Inflammatory macrophage treated with lipopolysaccharide for 1 hour (primary cell): ENCODE data around the gene ISG20.
A peak's percentile ranks its signal among the peaks of the same experiment; 100 is the strongest.

Source experiments
- DNase-seq, 2 donors: peaks; one replicate each; pipeline ENCODE4 v3.0.0-alpha.2; 2020 to 2022

ISG20 gene

DNA sequence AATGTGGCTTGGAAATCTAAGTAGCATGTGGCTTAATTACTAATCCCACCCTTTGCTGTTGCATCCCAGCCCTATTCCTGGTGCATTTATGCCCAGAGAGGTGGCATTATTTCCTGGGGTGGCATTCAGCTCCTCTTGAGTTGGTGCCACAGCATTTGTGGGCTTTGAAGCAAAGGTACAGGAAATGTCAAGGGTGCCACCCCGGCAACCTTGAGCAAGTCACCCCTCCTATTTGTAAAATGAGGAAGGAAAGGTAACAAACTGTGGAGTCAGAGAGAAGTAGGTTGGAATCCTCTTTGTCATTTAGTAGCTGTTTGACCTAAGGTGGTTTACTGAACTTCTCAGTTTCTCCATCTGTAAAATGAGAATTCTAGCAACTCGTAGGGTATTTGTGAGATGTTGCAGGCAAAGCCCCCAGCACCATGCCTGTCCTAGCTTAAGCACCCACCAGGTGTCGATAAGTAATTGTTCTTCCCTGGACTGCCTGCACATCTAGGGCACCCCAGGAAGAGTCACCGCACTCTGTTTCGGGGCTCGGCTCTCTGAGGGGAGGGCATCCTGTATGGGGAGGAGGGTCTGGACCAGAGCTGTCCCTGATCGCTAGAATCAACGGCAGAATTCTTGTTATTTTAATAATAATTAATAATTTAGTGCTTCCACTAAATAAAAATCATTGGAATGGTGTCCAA lies 17.1 kb downstream of the ISG20 start:
- no peak for DNase-seq

GRCh38 chr15:88656760-88657221 lies 18.0 kb downstream of the ISG20 start:
- DNase-seq = no peak

GRCh38 chr15:88657326-88658069 lies 18.7 kb downstream of the ISG20 start:
- peak in 1 of 2 donors; percentile 24 for DNase-seq

DNA sequence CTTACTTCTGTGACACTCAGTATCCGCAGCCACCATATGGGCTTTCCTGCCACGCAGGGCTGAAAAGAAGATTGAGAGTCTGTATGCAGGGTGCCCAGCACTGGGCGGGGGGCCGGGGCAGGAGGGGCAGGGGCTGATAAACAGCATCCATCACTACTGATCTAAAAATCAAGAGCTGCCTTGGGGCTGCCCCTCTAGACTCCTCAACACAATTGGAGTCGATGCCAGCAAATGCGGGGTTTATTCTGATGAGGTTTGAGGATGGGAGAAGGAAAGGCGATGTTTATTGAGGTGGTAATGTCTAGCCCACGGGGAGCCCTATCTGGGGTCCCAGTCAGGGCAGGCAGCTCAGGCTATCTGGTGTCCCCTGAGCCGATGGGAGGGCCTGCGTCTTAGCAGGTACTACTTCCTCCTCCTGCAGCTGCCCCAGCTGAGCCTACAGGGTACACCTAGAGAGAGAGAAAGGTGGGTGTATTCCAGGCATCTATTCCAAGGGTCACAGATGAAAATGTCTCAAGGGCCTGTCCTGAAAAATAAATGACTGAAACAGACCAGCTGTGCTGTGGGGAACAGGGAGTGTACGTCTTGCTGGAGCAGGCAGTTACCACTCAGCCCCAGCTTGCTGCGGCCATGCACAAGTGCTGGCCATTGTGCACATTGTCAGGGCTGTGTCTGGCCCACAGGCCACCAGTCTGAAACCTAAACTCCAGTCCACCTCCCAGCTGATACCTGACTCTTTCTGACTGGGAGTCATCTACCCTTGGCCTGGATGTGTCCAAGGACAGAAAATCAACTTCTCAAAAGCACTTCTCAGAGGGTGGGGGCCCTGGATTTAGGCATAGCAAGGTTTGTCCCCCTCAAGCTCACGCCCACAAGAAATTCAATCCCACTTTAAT lies 19.5 kb downstream of the ISG20 start:
- no peak for DNase-seq

DNA sequence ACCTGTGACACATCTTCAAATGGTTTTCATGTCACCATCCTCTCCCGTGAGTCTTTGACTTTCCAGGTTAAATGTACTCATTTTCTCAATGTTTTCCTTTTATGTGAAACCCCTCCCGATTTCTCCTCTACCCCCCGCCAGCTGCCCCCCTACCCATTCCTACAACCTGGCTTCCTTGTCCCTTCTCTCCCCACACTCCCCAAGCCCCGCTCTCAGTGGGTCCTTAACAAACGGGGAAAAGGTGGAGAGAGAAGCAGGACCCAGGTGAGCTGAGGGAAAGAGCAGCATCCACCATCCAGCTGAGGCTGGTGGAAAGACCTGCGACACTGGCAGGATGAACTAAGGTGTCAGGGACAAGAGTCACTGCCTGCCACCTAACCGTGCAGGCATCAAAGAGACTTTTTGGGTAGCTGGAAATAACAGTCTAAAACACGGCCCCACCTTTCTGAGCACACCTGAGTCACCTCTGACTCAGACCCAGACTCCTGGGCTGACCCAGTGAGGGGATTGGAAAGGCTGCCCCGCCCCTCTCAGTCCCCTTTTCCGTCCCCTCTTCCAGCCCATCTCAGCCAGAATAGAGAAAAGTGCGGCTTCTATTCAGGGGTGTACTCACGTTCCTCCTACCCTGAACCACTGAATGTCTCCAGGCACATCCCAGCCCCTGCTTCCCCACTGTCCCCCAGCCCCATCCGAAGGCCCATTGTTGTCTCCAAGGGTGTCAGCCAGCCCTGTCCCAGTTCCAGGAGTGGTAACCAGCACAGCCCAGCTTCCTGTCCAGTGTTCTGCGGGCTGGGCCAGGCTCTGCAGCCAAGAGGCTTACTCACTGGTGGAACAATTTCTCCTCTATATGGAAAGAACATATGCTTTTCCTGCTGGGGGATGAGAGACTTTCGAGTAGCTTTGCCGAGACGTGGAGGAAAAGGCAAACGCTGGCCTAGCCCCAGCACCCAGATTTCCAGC lies 20.4 kb downstream of the ISG20 start:
- no peak for DNase-seq

GRCh38 chr15:88661041-88661700 lies 22.4 kb downstream of the ISG20 start:
- DNase-seq = no peak

- DNase-seq = no peak
Observed at GRCh38 chr15:88661761-88662556, 23.1 kb downstream of the ISG20 start.

- DNase-seq = no peak
Observed at GRCh38 chr15:88663141-88663621, 24.4 kb downstream of the ISG20 start.

- DNase-seq = peak in 1 of 2 donors; percentile 22
Observed at GRCh38 chr15:88664151-88664778, 25.4 kb downstream of the ISG20 start.

DNA sequence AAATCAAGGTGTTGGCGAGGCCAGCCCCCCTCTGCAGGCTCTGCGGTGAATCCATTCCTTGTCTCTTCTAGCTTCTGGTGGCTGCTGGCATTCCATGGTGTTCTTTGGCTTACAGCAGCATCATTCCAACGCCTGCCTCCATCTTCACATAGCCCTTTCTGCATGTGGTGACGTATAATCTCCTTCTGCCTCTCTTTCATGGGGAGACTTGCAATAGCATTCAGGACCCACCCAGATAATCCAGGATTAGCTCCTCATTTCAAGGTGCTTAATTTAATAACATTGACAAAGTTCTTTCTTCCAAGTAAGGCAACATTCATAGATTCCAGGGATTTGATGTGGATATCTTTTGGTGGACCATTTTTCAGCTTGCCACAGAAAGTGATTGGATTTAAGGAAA lies 35.8 kb downstream of the ISG20 start:
- DNase-seq = no peak

- no peak for DNase-seq
Observed at GRCh38 chr15:88678755-88679154, 39.9 kb downstream of the ISG20 start.

DNA sequence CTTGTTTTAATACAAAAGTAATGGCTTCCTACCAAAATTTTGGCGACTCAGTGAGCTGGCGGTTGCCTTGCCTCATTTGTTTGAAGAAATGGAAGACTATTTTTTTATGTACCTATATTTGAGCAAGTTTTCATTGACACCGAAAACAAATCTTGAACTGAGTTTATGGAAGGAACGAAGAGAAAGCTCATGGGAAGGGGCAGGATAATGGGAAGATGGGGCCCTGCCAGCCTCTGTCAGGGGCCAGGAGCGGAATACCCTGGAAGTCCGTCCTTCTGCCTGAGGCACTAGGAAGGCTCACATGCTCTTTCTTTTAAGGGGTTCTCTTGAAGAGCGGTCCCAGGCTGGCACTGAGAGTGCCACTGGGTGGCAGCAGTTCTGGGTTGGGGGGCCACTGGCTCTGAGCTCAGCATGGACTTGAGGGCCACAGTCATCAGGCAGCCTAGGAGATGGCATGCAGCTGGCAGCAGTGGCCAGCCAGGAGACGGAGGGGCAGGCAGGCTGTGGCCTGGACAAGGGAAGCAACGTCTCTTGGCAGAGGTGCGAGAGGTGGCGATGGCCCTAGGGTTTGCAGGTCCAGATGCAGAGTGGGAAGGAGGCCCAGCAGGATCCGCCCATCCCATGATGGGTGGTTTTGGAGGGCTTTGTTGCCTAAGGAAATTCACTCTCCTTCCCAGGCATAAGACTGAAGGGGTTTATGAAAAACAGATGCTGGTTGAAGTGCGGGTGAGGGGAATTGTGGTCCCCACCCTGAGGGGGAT lies 41.6 kb downstream of the ISG20 start:
- no peak for DNase-seq

DNA sequence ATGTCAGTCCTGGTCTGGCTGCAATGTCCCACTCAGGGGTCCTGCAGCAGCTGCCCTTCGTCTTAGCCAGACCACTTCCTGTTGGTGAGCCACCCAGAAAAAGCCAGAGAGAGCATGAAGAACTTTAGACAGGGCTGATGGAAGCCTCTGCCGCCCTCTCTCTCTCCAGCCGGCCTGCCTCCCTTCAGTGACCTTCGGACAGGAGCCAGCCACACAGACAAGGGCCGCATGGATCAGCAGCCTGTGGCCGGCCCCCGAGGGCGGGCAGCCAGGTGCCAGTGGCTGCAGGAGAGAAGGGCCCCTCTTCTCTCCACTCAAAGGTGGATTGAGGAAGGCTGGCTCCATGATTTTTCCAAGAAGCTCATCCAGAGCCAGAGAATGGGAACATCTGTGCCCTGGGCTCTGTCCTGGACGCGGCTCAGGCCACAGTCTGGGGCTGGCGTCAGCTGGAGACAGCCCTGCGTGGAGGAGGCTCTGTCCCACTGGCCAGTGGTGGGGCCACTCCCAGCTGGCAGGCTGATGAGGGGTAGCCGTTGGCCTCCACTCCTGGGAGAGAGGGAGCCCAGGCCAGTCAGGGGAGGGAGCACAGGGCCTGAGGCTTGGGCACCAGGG lies 42.9 kb downstream of the ISG20 start:
- DNase-seq = no peak

GRCh38 chr15:88684345-88684744 lies 45.5 kb downstream of the ISG20 start:
- no peak for DNase-seq

- no peak for DNase-seq
Observed at GRCh38 chr15:88686166-88686565, 47.4 kb downstream of the ISG20 start.

GRCh38 chr15:88688394-88688933 lies 49.6 kb downstream of the ISG20 start:
- DNase-seq = no peak

DNA sequence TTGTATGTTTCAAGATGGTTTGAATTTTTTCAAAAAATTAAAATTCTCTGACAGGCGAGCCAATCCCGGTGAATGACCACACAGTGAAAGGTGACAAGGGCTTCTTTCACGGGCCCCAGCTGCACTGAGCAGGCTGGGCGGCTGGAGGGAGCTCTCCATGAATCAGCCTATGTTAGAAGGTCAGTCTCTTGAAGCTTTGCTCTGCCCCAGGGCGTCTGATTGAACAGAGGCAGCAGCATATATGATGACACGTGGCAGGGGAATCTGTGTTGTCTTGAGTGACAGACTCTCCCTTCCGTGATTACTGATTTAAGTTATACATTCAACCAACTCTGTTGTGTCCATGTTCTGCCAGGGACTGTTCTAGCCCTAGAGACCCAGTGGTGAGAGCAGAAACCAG lies 51.5 kb downstream of the ISG20 start:
- no peak for DNase-seq

GRCh38 chr15:88693191-88693590 lies 54.4 kb downstream of the ISG20 start:
- no peak for DNase-seq

GRCh38 chr15:88695101-88695500 lies 56.3 kb downstream of the ISG20 start:
- DNase-seq = no peak
